ENCODE measurements around the gene DUSP3.
A peak's percentile ranks its signal among the peaks of the same experiment; 100 is the strongest.

Gene DUSP3

DNA sequence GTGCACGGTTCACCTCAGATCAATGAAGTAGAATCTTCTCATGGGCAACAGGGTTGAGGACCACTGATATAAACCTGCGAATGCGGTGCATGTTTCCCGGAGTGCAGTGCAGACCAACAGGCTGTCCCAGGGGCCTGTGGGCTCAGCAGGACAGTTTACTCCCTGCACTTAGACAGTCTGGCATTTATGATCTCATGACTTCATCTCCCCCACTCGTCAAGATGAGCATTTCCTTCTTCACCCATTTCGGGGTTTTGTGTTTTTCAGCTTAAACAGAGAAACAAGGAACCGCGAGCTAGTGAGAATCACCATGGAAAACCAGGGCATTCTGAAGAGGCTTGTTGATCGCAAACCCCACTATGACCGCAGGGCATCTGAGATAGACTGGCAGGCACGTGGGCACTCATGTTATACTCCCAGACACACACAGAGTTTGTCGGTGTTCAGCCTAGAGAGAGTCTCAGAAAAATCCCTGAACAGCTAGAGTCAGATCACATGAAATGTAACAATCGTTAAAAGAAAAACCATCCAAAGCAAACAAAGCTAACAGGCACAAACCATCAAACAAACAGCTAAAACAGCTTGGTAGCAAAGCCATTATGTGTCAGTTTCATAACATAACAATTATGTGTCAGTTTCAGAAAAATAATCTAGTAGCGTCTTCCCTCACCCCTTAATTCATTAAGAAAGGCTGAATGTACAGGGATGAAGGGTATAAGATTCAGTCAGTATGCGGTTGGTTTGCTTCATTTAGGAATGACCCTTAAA is 4.3 kb upstream of the DUSP3 start:
- DNase-seq (ENCODE audit: low read depth), result no peak
- TF ChIP-seq, protein P1, sequence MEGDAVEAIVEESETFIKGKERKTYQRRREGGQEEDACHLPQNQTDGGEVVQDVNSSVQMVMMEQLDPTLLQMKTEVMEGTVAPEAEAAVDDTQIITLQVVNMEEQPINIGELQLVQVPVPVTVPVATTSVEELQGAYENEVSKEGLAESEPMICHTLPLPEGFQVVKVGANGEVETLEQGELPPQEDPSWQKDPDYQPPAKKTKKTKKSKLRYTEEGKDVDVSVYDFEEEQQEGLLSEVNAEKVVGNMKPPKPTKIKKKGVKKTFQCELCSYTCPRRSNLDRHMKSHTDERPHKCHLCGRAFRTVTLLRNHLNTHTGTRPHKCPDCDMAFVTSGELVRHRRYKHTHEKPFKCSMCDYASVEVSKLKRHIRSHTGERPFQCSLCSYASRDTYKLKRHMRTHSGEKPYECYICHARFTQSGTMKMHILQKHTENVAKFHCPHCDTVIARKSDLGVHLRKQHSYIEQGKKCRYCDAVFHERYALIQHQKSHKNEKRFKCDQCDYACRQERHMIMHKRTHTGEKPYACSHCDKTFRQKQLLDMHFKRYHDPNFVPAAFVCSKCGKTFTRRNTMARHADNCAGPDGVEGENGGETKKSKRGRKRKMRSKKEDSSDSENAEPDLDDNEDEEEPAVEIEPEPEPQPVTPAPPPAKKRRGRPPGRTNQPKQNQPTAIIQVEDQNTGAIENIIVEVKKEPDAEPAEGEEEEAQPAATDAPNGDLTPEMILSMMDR (IDR thresholded peaks at IDR 0.05; ENCODE audit: low read length, missing control alignments), result no peak

DNA sequence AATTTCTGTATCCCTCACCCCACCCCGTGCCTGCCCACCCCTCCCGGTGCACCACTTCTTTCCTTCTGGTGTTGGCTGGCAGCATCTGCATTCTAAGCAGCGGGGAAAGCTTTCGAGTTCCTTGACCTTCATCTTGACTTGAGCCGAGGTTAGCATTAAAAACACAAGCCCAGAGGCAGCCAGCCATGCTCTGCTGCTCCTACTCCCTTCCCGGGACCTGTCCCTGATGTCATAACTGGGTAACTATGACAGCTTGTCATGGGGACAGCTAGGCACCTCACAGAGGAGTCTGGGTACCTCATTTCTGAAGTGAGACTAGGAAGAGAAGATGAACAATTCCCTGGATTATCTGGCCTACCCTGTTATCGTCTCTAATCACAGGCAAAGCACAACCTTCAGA is 1.4 kb upstream of the DUSP3 start, which contains the start of gene CFAP97D1:
CFAP97D1 (plus strand) TSS at position 301 of the 400 bp plus-strand sequence; CDS start at position 329, 28 bp downstream.
- TF ChIP-seq, protein P1 (IDR thresholded peaks at IDR 0.05; ENCODE audit: low read length, missing control alignments), result no peak
- peak within 1 kb of the TSS; percentile 83 for H3K4me3 ChIP-seq (replicated peaks; ENCODE audit: low read depth, low read length)
- no peak for DNase-seq (ENCODE audit: low read depth)

More for the DNA sequence above, 4.3 kb upstream of the DUSP3 start:
- no peak overlapping the region for H3K4me3 ChIP-seq (replicated peaks; ENCODE audit: low read depth, low read length)

DNA sequence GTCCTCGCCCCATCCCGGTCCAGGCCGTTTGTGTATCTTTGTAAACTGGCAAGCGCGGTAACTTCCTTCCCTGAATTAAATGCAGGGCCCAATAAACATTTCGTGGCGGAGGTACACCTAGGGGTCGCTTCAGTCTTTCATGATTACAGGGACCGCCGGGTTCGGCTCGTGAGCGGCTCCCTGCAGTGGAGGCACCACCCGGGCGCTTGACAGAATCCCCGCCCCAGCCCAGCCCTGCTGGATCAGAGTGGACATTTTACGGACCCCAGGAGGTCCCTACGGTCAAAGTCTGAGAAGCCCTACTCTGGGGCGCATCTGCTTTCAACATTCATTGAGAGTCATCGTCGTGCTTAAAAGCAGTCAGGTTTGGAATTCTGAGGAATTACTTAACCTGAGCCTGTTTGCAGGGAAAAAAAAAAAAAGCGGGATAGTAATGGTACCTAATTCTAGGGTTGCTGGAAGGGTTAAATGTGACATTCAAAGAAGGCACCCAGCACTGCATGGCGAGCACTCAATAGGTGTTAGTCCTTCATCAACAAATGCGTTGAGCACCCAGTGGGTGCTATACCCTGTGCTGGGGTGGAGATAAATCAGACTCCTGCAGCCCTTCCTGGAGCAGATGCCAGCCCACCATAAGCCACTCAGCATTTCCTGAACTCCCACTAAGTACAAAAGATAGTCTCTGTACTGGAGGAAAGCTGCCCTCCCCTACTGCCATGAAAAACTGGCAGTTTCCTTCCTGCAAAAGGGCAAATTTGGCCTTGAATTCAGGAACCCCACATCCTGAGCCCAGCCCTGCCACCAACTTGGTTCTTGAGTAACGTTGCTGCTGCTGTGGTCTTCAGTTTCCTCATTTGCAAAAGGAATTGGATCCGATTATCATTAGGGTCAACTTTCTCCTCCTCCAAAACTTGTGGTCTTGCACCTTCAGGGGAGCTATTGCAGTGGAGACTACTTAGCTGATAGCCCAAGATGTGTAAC is 658 bp upstream of the DUSP3 start:
- DNase-seq (ENCODE audit: low read depth), result peak; percentile 34
- peak overlapping the region; percentile 83 for H3K4me3 ChIP-seq (replicated peaks; ENCODE audit: low read depth, low read length)
- TF ChIP-seq, protein P1 (IDR thresholded peaks at IDR 0.05; ENCODE audit: low read length, missing control alignments), result peak; percentile 19

DNA sequence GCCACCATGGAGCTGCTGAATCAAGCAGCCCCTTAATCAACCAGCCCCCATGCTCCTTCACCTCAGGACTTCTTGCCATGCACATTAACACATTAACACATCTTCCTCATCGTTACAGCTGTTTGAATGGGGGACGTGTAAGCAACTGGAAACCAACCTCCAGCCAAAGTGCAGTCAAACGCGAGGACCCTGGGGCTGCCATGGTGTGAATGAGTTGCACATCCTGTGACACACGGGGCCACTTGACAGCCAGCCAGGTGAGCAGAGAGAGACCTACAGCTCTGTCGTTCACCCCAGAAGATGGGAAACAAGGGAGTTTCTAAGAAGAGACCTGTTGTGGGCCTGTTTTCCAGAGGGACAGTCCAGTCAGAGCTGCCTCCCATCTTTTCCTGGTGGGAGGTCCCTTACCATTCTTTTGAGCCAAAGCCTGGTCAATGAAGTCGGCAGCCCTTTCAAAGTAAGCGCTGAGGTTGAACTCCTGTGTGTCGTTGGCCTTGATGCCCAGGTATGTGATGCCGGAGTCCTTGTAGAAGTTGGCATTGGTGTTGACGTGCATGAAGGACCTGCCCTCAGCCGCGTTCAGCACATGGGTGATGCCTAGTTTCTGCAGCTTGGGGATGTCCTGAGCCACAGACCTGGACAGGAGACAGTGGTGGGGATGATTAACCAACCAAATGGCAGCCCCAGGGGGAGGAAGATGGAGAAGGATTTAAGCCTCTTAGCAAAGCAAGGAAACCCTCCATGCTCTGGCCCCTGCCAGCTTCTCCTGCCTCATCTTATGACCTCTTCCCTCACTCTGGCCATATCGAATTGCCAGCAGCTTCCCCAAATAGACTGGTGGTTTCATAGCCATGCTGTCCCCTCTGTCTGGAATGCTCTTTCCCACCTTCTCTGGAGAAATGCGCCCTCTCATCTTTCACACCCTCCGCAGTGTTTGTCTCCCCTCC is 4.2 kb downstream of the DUSP3 start:
- TF ChIP-seq, protein P1 (IDR thresholded peaks at IDR 0.05; ENCODE audit: low read length, missing control alignments), result no peak
- no peak overlapping the region for H3K4me3 ChIP-seq (replicated peaks; ENCODE audit: low read depth, low read length)
- DNase-seq (ENCODE audit: low read depth), result no peak

DNA sequence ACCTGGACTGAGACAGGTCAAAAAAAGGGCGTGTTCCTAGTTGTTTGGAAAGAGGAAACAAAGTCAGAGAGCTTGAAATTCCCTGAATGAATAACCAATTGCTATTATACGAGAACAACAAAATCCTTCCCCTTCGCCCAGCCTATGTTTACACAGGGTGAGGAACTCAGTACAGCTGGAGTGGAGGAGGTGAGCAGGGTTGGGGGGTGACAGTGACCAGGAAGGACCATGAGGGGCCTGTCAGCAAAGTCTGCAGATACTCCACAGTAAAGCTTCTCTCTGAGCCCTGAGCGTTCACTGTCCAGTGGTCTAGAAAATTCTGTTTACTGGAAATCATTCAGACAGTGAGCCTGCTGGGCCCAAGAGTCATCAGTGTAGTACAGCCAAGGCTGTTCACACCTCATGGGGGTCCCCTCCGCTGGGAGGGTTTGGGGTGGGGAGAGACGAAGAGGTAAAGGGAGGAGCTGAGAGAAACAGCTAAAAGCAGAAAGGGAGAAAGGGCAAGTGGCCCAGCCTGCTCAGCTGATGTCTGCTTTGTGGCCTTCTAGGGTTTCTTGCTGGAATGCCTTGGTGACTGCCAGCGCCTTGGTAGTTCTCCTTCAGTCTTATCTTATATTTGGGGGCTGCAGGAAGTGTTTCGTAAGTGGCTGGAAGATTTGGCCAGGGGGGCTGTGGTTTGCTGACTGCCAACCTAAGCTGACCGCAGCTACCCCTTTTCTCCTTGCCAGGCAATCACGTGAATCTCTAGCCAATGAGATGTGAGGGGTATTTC is 5.7 kb downstream of the DUSP3 start:
- DNase-seq (ENCODE audit: low read depth), result peak; percentile 45
- no peak overlapping the region for H3K4me3 ChIP-seq (replicated peaks; ENCODE audit: low read depth, low read length)
- TF ChIP-seq, protein P1 (IDR thresholded peaks at IDR 0.05; ENCODE audit: low read length, missing control alignments), result no peak

Data from fibroblast of pulmonary artery (primary cell).